ENCODE data around the gene GADD45B. TPM values are rescaled to one million over a fixed set of nuclear protein-coding genes. Genes with fewer than 3 reads are reported as not detected.

The GADD45B gene
- total RNA-seq, 3 donors from 2014 or later = 136 to 301 (median 172) TPM

DNA sequence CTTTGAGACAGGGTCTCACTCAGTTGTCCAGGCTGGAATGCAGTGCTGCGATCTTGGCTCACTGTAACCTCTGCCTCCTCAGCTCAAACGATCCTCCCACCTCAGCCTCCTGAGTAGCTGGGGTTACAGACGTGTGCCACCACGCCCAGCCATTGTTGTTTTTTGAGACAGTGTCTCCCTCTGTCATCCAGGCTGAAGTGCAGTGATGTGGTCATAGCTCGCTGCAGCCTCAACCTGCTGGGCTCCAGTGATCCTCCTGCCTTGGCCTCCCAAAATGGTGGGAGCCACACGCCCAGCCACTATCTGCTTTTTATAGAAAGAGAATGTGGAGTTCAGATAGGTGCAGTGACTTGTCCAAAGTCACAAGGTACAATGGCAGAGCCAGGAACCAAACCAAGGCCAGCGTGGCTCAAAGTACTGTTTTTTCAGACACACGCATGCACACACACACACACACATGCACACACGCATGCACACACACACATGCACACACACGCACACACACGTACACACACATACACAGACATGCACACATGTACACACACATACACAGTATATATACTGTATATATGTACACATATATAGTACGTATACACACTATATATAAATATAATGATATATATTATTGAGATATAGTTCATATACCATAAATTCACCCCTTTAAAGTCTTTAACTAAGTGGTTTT lies 6.6 kb downstream of the GADD45B start:
- no peak for DNase-seq (ENCODE audit: low spot score in 2 of 2)
- peaks cover 11 to 15% of the 10 kb centered on the region in 2 donors for H3K9me3 ChIP-seq
- no peaks in the 10 kb centered on the region for H3K27me3 ChIP-seq
- H3K27ac ChIP-seq = no peak overlapping the region
- H3K4me1 ChIP-seq = peaks cover 0 to 5% of the 10 kb centered on the region in 2 donors
- H3K4me3 ChIP-seq = no peak overlapping the region
- no peak for TF ChIP-seq POLR2AphosphoS5 (IDR thresholded peaks at IDR 0.05)
- TF ChIP-seq, protein P1, sequence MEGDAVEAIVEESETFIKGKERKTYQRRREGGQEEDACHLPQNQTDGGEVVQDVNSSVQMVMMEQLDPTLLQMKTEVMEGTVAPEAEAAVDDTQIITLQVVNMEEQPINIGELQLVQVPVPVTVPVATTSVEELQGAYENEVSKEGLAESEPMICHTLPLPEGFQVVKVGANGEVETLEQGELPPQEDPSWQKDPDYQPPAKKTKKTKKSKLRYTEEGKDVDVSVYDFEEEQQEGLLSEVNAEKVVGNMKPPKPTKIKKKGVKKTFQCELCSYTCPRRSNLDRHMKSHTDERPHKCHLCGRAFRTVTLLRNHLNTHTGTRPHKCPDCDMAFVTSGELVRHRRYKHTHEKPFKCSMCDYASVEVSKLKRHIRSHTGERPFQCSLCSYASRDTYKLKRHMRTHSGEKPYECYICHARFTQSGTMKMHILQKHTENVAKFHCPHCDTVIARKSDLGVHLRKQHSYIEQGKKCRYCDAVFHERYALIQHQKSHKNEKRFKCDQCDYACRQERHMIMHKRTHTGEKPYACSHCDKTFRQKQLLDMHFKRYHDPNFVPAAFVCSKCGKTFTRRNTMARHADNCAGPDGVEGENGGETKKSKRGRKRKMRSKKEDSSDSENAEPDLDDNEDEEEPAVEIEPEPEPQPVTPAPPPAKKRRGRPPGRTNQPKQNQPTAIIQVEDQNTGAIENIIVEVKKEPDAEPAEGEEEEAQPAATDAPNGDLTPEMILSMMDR (IDR thresholded peaks at IDR 0.05) = no peak
- TF ChIP-seq POLR2A (IDR thresholded peaks at IDR 0.05) = no peak
- H3K36me3 ChIP-seq = no peaks in the 10 kb centered on the region
- intact Hi-C loops (cut with DNase I; ENCODE audit: low total_unique reads) = no loop called here

DNA sequence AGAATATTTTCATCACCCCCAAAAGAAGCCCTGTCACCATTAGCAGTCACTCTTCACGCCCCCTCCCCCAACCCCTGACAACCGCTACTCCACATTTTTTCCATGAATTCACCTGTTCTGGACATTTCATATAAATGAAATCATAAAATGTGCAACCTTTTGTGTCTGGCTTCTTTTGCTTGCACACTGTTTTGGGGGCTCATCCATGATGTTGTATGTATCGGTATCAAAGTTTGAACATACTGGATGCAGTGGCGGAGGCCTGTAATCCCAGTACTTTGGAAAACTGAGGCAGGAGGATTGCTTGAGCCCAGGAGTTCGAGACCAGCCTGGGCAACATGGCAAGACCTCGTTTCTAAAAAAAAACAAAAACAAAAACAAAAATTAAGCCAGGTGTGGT lies 7.2 kb downstream of the GADD45B start:
- Histone ChIP-seq H3K4me1 (peaks cover 0 to 5% of the 10 kb centered on the region in 2 donors), H3K9me3 (peaks cover 11 to 15% of the 10 kb centered on the region in 2 donors), H3K36me3 (no peaks in the 10 kb centered on the region), H3K27ac (peak overlapping the region in 1 of 2 donors; percentile 74), H3K4me3 (no peak overlapping the region), H3K27me3 (no peaks in the 10 kb centered on the region)
- TF ChIP-seq POLR2A (IDR thresholded peaks at IDR 0.05) = no peak
- no peak for TF ChIP-seq POLR2AphosphoS5 (IDR thresholded peaks at IDR 0.05)
- TF ChIP-seq, protein P1 (IDR thresholded peaks at IDR 0.05) = no peak
- intact Hi-C loops (cut with DNase I; ENCODE audit: low total_unique reads) = no loop called here
- no peak for DNase-seq (ENCODE audit: low spot score in 2 of 2)

DNA sequence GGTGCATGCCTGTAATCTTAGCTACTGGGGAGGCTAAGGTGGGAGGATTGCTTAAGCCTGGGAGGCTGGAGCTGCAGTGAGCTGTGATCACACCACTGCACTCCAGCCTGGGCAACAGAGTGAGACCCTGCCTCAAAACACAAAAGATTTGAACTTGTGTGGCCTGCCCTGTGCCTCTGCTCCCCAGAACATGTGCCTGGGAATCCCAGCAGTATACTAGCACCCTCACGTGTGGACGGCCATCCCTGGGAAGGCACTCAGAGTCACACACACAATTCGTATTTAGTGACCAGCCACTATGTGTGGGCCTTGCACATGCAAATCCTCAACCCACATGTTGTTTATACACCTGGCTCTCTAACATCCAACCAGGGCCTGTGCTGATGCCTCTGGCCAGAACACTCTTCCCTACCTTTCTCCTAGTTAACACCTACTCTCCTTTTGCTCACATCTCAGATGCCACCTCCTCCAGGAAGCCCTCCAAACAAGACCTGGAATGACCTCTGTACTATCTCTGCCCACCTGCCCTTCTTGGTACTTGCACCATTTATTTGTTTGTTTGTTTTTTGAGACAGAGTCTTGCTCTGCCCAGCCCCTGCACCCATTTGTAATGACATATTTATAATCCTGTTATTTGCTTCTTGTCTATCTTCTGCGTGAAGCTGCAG lies 7.7 kb downstream of the GADD45B start:
- intact Hi-C loops (cut with DNase I; ENCODE audit: low total_unique reads) = no loop called here
- TF ChIP-seq POLR2A (IDR thresholded peaks at IDR 0.05) (no peak), POLR2AphosphoS5 (IDR thresholded peaks at IDR 0.05) (no peak)
- TF ChIP-seq, protein P1 (IDR thresholded peaks at IDR 0.05) = no peak

DNA sequence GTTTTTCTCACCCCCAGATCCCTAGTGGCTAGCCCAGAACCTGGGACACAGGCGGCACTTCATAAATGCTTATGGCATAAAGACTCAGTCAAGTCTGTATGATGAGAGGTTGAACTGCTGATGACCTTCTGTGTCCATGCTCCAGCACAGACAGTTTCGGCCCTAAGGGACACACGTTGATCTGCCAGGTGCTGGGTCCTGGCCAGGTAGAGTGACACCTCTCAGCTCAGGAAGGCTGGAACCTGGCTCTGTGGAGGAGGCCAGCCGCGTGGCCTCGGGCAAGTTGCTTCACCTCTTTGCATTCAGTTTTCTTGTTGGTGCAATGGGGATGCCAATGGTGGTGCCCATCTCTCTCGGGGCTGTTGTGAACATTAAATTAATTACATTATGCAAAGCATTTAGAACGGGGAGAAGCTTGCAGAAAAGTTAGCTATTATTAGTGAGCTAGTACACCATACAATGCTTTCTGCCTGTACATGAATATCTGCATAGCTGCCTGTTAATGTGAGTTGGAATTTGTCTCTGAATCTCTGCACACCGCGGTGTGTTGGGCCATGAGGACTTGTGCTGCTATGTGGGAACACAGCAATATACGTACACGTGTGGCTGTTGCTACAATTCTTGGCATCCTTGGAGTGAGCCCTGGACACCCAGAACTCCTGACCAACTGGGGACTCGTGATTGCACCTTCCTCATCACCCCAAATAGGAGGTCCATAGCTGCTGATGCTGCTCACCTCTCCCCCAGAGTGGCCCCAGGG lies 8.4 kb downstream of the GADD45B start:
- H3K36me3 ChIP-seq = no peaks in the 10 kb centered on the region
- intact Hi-C loops (cut with DNase I; ENCODE audit: low total_unique reads) = no loop called here
- H3K27me3 ChIP-seq = no peaks in the 10 kb centered on the region
- H3K4me1 ChIP-seq = peaks cover 0 to 1% of the 10 kb centered on the region in 2 donors
- H3K4me3 ChIP-seq = no peak overlapping the region
- DNase-seq (ENCODE audit: low spot score in 2 of 2) = peak; percentile 84 to 85
- TF ChIP-seq POLR2AphosphoS5 (IDR thresholded peaks at IDR 0.05) (peak in 1 of 3 donors; percentile 44), POLR2A (IDR thresholded peaks at IDR 0.05) (no peak)
- peaks cover 11 to 15% of the 10 kb centered on the region in 2 donors for H3K9me3 ChIP-seq
- H3K27ac ChIP-seq = peak overlapping the region; percentile 44 to 74

More for the DNA sequence above, 7.7 kb downstream of the GADD45B start:
- Histone ChIP-seq H3K36me3 (no peaks in the 10 kb centered on the region), H3K4me3 (no peak overlapping the region), H3K4me1 (peaks cover 0 to 5% of the 10 kb centered on the region in 2 donors), H3K9me3 (peaks cover 11 to 15% of the 10 kb centered on the region in 2 donors), H3K27me3 (no peaks in the 10 kb centered on the region), H3K27ac (peak overlapping the region; percentile 44 to 74)
- DNase-seq (ENCODE audit: low spot score in 2 of 2) = no peak

DNA sequence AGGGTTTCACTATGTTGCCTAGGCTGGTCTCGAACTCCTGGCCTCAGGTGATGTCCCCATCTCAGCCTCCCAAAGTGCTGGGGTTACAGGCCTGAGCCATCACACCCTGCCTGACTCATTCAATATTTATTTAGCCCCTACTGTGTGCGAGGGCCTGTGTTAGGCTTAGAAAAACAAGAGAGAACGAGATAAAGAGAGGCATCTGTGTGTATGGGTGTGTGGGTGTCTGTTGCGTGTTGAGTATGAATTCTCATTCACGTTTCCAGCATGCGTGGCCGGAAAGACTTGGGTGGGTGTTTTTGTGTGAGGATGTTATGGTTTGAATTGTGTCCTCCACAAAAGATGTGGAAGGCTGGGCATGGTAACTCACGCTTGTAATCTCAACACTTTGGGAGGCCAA lies 9.5 kb downstream of the GADD45B start:
- intact Hi-C loops (cut with DNase I; ENCODE audit: low total_unique reads) = no loop called here
- Histone ChIP-seq H3K27me3 (no peaks in the 10 kb centered on the region), H3K9me3 (peaks cover 11 to 15% of the 10 kb centered on the region in 2 donors), H3K36me3 (no peaks in the 10 kb centered on the region), H3K4me3 (no peak overlapping the region), H3K27ac (no peak overlapping the region), H3K4me1 (peaks cover 0 to 10% of the 10 kb centered on the region in 2 donors)
- DNase-seq (ENCODE audit: low spot score in 2 of 2) = no peak
- TF ChIP-seq, protein P1 (IDR thresholded peaks at IDR 0.05) = no peak
- TF ChIP-seq POLR2A (IDR thresholded peaks at IDR 0.05) (no peak), POLR2AphosphoS5 (IDR thresholded peaks at IDR 0.05) (no peak)

Measured in breast epithelium (tissue), 4 donors.